ENCODE data around the gene SELPLG. TPM values are rescaled to one million over a fixed set of nuclear protein-coding genes. Genes with fewer than 3 reads are reported as not detected.

Gene SELPLG
- total and polyA plus RNA-seq, 8 donors: 3.0 to 61.0 (median 4.2) TPM

GRCh38 chr12:108597559-108598471 is 35.9 kb downstream of the SELPLG start, which contains the start of gene TMEM119:
Gene TMEM119, minus strand, starts transcription at chr12:108598084. Its CDS starts 5,701 bp downstream, at chr12:108592383.
- peaks cover 0 to 3% of the 10 kb centered on the region in 2 donors for H3K27me3 ChIP-seq
- DNase-seq: peak in 2 of 4 donors; percentile 74 to 87
- ATAC-seq: peak; percentile 63
- intact Hi-C loops (cut with DNase I): no loop called here
- H3K4me3 ChIP-seq: peak within 1 kb of the TSS; percentile 30 to 34
- no peak for TF ChIP-seq CTCF (IDR thresholded peaks at IDR 0.05)
- no peaks in the 10 kb centered on the region for H3K36me3 ChIP-seq
- no peaks in the 10 kb centered on the region for H3K4me1 ChIP-seq
- H3K9me3 ChIP-seq: no peaks in the 10 kb centered on the region
- peak within 1 kb of the TSS in 1 of 2 donors; percentile 39 for H3K27ac ChIP-seq

DNA sequence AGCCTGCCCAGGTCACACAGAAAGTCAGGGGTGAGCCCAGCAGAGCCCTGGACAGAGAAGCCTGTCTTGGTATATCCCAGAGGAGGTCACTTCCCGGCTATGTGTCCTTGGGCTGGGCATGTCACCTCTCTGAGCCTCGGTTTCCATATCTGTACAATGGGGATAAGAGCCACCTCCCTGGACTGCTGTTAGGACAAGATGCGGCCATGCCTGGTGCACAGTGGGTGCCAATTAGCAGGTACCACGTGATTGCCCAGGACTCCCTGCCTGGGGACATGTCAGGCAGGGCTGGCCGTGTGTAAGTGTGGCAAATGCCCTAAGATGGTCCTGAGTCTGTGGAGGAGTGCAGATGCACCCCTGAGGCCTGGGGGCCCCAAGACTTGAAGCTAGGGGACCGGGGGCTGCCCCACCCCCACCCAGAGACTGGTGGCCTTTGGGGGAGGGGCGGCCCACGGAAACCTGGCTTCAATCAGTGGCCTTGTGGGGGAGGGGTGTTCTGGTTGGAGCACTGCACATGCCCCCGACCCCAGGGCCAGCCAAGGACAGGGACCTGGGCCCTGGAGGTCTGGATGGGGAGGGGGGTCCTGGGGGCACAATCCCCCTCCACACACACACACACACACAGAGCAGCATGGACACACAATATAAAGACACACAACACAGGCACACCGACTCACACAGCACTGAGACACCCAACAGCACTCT is 36.7 kb downstream of the SELPLG start:
- H3K27me3 ChIP-seq: peaks cover 0 to 3% of the 10 kb centered on the region in 2 donors
- peak overlapping the region in 1 of 2 donors; percentile 8 for H3K27ac ChIP-seq
- H3K4me3 ChIP-seq: peak overlapping the region; percentile 30 to 34
- TF ChIP-seq CTCF (IDR thresholded peaks at IDR 0.05): no peak
- intact Hi-C loops (cut with DNase I): no loop called here
- peak; percentile 10 for ATAC-seq
- no peaks in the 10 kb centered on the region for H3K9me3 ChIP-seq
- no peaks in the 10 kb centered on the region for H3K36me3 ChIP-seq
- no peak for DNase-seq
- H3K4me1 ChIP-seq: no peaks in the 10 kb centered on the region

GRCh38 chr12:108595711-108596647 is 37.7 kb downstream of the SELPLG start:
- Histone ChIP-seq H3K9me3 (no peaks in the 10 kb centered on the region), H3K27me3 (peaks cover 0 to 3% of the 10 kb centered on the region in 2 donors), H3K4me3 (peak overlapping the region; percentile 30 to 34), H3K27ac (peak overlapping the region in 1 of 2 donors; percentile 8), H3K4me1 (no peaks in the 10 kb centered on the region), H3K36me3 (no peaks in the 10 kb centered on the region)
- intact Hi-C loops (cut with DNase I): no loop called here
- ATAC-seq (no peak), DNase-seq (no peak)
- TF ChIP-seq CTCF (IDR thresholded peaks at IDR 0.05): no peak

GRCh38 chr12:108594960-108595710 is 38.6 kb downstream of the SELPLG start:
- no peak for DNase-seq
- H3K4me1 ChIP-seq: no peaks in the 10 kb centered on the region
- peaks cover 0 to 3% of the 10 kb centered on the region in 2 donors for H3K27me3 ChIP-seq
- no peak for ATAC-seq
- no peak for TF ChIP-seq CTCF (IDR thresholded peaks at IDR 0.05)
- H3K9me3 ChIP-seq: no peaks in the 10 kb centered on the region
- intact Hi-C loops (cut with DNase I): no loop called here
- H3K4me3 ChIP-seq: no peak overlapping the region
- no peaks in the 10 kb centered on the region for H3K36me3 ChIP-seq
- H3K27ac ChIP-seq: no peak overlapping the region
